H1 (cell line): ENCODE measurements around the gene OR2J2. TPM values are rescaled to one million over a fixed set of nuclear protein-coding genes. Genes with fewer than 3 reads are reported as not detected.
"Not testable (repeated sequence)": the region's sequence is repeated elsewhere in the genome, so short reads cannot be mapped to it uniquely, and the experiment has no call there.

Experiments used
- CTCF ChIA-PET: fragments of 300-600 bp; sonication (Branson Sonifier 250); formaldehyde crosslinking; loops from one replicate; lab custom pipeline; 2021; ENCODE audit not compliant: partially characterized antibody; lab: Charles Lee
- POLR2A ChIA-PET: fragments of 300-600 bp; sonication (Branson Sonifier 250); formaldehyde crosslinking; loops from one replicate; lab custom pipeline; 2021; ENCODE audit warnings: inconsistent platforms; ENCODE audit not compliant: partially characterized antibody; lab: Charles Lee
- DNase-seq, 2 experiments: peaks; one replicate each; pipeline versions ENCODE4 v3.0.0 to v3.0.0-alpha.2; 2010 to 2022; ENCODE audit warnings: low spot score in 2 of 2, low read depth in 1 of 2, mixed read lengths in 1 of 2
- FAIRE-seq: peaks from 2 replicates; lab custom pipeline; 2011; peaks lifted over from hg19 to GRCh38; lab: Jason Lieb, UNC
- H2AFZ ChIP-seq: 2 replicates; pipeline ENCODE4 v1.8.1; 2012; ENCODE audit warnings: low read length, inconsistent platforms
- H2AK5ac ChIP-seq: 2 replicates; pipeline ENCODE4 v1.6.1; 2013; ENCODE audit warnings: low read depth, low read length
- H2BK120ac ChIP-seq: replicated peaks from 2 replicates; pipeline ENCODE3; 2013; ENCODE audit warnings: low read depth, low read length, inconsistent platforms
- H2BK12ac ChIP-seq: 2 replicates; pipeline ENCODE4 v1.6.1; 2013; ENCODE audit warnings: low read depth, low read length
- H2BK15ac ChIP-seq: 2 replicates; pipeline ENCODE4 v1.6.1; 2013; ENCODE audit warnings: low read length
- H2BK20ac ChIP-seq: 2 replicates; pipeline ENCODE4 v1.6.1; 2013; ENCODE audit warnings: low read length
- H2BK5ac ChIP-seq: 2 replicates; pipeline ENCODE4 v1.6.1; 2013; ENCODE audit warnings: low read depth, low read length
- H3K14ac ChIP-seq: 2 replicates; pipeline ENCODE4 v1.6.1; 2013; ENCODE audit warnings: inconsistent platforms; ENCODE audit not compliant: insufficient read length
- H3K18ac ChIP-seq: 2 replicates; pipeline ENCODE4 v1.6.1; 2013; ENCODE audit warnings: low read length; ENCODE audit errors: extremely low read depth
- H3K23ac ChIP-seq: 2 replicates; pipeline ENCODE4 v1.6.1; 2013; ENCODE audit warnings: inconsistent platforms; ENCODE audit not compliant: insufficient read length
- H3K23me2 ChIP-seq: 2 replicates; pipeline ENCODE4 v1.6.1; 2013; ENCODE audit warnings: low read depth, low read length
- H3K27ac ChIP-seq: 2 replicates; pipeline ENCODE4 v1.6.1; 2011; ENCODE audit warnings: low read depth, low read length, inconsistent platforms
- H3K27me3 ChIP-seq, 4 experiments: replicated peaks in 1 of 4; 1 replicate in 1 of 4; 2 replicates in 3 of 4; pipeline versions ENCODE4 v1.6.1 to v1.8.1; 2011 to 2013; ENCODE audit warnings: low read length in 3 of 4, mild to moderate bottlenecking in 3 of 4, inconsistent platforms in 2 of 4, mixed read lengths in 2 of 4, moderate library complexity in 1 of 4; ENCODE audit not compliant: control insufficient read depth in 3 of 4, insufficient read depth in 3 of 4; ENCODE audit errors: extremely low read depth in 1 of 4
- H3K36me3 ChIP-seq, 4 experiments: 2 replicates each; pipeline versions ENCODE4 v1.6.1 to v1.8.1; 2011 to 2013; ENCODE audit warnings: mild to moderate bottlenecking in 4 of 4, low read length in 3 of 4, moderate library complexity in 2 of 4, control low read depth in 1 of 4, inconsistent platforms in 1 of 4; ENCODE audit not compliant: insufficient read depth in 4 of 4, control insufficient read depth in 2 of 4
- H3K4ac ChIP-seq: replicated peaks from 2 replicates; pipeline ENCODE3; 2013; ENCODE audit warnings: low read length, low read depth, mixed read lengths, inconsistent platforms; ENCODE audit not compliant: insufficient read length
- H3K4me1 ChIP-seq, 4 experiments: replicated peaks in 1 of 4; 1 replicate in 1 of 4; 2 replicates in 3 of 4; pipeline versions ENCODE4 v1.6.1 to v1.8.1; 2011 to 2013; ENCODE audit warnings: low read length in 3 of 4, inconsistent platforms in 2 of 4, mixed read lengths in 1 of 4; ENCODE audit not compliant: insufficient read depth in 4 of 4, control insufficient read depth in 3 of 4
- H3K4me2 ChIP-seq, 2 experiments: 2 replicates each; pipeline versions ENCODE4 v1.6.1 to v1.8.1; 2011 to 2013; ENCODE audit warnings: low read depth in 2 of 2, low read length in 2 of 2, control low read depth in 1 of 2, inconsistent platforms in 1 of 2, mild to moderate bottlenecking in 1 of 2; ENCODE audit not compliant: insufficient read depth in 1 of 2
- H3K4me3 ChIP-seq, 4 experiments: fragments of 200-600, 300-600 bp in 1 of 4; sonication (generic), shearing (Covaris generic), sonication (Bioruptor Twin) in 1 of 4; 2 replicates each; pipeline versions ENCODE4 v1.5.1 to v1.8.1; 2011 to 2016; ENCODE audit warnings: low read length in 4 of 4, low read depth in 3 of 4, control low read depth in 2 of 4, inconsistent platforms in 2 of 4, mild to moderate bottlenecking in 2 of 4, mixed read lengths in 1 of 4, moderate library complexity in 1 of 4; ENCODE audit not compliant: insufficient read depth in 2 of 4; ENCODE audit errors: extremely low read depth in 1 of 4
- H3K56ac ChIP-seq: replicated peaks from 2 replicates; pipeline ENCODE3; 2013; ENCODE audit warnings: low read depth, mild to moderate bottlenecking, mixed read lengths, low read length, inconsistent platforms; ENCODE audit not compliant: insufficient read length
- H3K79me1 ChIP-seq: 2 replicates; pipeline ENCODE4 v1.6.1; 2013; ENCODE audit warnings: low read depth, low read length, control low read depth
- H3K79me2 ChIP-seq, 2 experiments: 2 replicates each; pipeline versions ENCODE4 v1.6.1 to v1.8.1; 2012 to 2013; ENCODE audit warnings: low read length in 2 of 2, mild to moderate bottlenecking in 2 of 2, inconsistent platforms in 1 of 2; ENCODE audit not compliant: insufficient read depth in 2 of 2, control insufficient read depth in 1 of 2
- H3K9ac ChIP-seq, 4 experiments: replicated peaks in 1 of 4; 1 replicate in 1 of 4; 2 replicates in 3 of 4; pipeline versions ENCODE4 v1.6.1 to v1.8.1; 2011 to 2013; ENCODE audit warnings: low read depth in 3 of 4, low read length in 3 of 4, control low read depth in 2 of 4, mild to moderate bottlenecking in 2 of 4, moderate library complexity in 2 of 4, inconsistent platforms in 1 of 4; ENCODE audit errors: extremely low read depth in 1 of 4
- H3K9me3 ChIP-seq, 2 experiments: 2 replicates each; pipeline versions ENCODE4 v1.6.1 to v1.8.1; 2012 to 2013; ENCODE audit warnings: mild to moderate bottlenecking in 2 of 2, moderate library complexity in 2 of 2, control low read depth in 1 of 2, inconsistent platforms in 1 of 2, low read depth in 1 of 2, low read length in 1 of 2, mixed read lengths in 1 of 2; ENCODE audit not compliant: insufficient read depth in 2 of 2
- H4K20me1 ChIP-seq, 2 experiments: replicated peaks in 1 of 2; 2 replicates each; pipeline versions ENCODE3 to v1.8.1; 2011 to 2013; ENCODE audit warnings: inconsistent platforms in 2 of 2, low read length in 2 of 2, mild to moderate bottlenecking in 1 of 2; ENCODE audit not compliant: insufficient read depth in 2 of 2, control insufficient read depth in 1 of 2
- H4K5ac ChIP-seq: 2 replicates; pipeline ENCODE4 v1.6.1; 2013; ENCODE audit warnings: low read length, low read depth, mixed read lengths, inconsistent platforms; ENCODE audit not compliant: insufficient read length
- H4K8ac ChIP-seq: 2 replicates; pipeline ENCODE4 v1.8.0; 2013; ENCODE audit warnings: mild to moderate bottlenecking, moderate library complexity, low read length, inconsistent platforms; ENCODE audit not compliant: insufficient read depth; ENCODE audit errors: extremely low read depth
- H4K91ac ChIP-seq: replicated peaks from 2 replicates; pipeline ENCODE3; 2013; ENCODE audit warnings: low read length, mixed read lengths, inconsistent platforms; ENCODE audit not compliant: insufficient read length
- WGBS, 2 experiments: shearing (Covaris generic) in 1 of 2; methylation state at CpG; one replicate each; pipeline versions ENCODE4 v1.1.6 to v1.1.7; 2013 to 2015; ENCODE audit warnings: low lambda C conversion rate in 2 of 2, mixed read lengths in 2 of 2, inconsistent platforms in 1 of 2, low coverage in 1 of 2, missing lambda C conversion rate in 1 of 2; ENCODE audit not compliant: insufficient replicate concordance in 2 of 2, insufficient coverage in 1 of 2, insufficient read length in 1 of 2; ENCODE audit errors: extremely low coverage in 1 of 2, missing lambda C conversion rate in 1 of 2; 5-methylcytosine and 5-hydroxymethylcytosine counted together
- polyA plus RNA-seq, 7 experiments: library from polyadenylated mRNA; depleted of rRNA in 3 of 7; stranded (reverse) in 5 of 7; unstranded in 2 of 7; fragments of >200 nt in 5 of 7; fragments of 200-250 nt in 2 of 7; gene quantifications; 1 replicate in 5 of 7; 2 replicates in 1 of 7; 4 replicates in 1 of 7; pipeline versions ENCODE4 v1.2.1 to v1.2.3, GENCODE V29; 2011 to 2013; ENCODE audit warnings: missing spikeins in 2 of 7, mixed read lengths in 2 of 7
- total RNA-seq: library from RNA; stranded (reverse); fragmentation: NEBNext Ultra II Directional; extraction: Animal tissue kit (Norgen Biotek cat#: 25700); gene quantifications from 2 replicates; pipeline ENCODE4 v1.2.1, GENCODE V29; 2021

OR2J2 gene
- total and polyA plus RNA-seq, 2 of the 8 experiments (the other 6 are each of a cell fraction or from before 2014, with no cell fraction given): not detected

GRCh38 chr6:29155182-29155581 lies 15.5 kb upstream of the OR2J2 start:
- DNase-seq, H4K5ac ChIP-seq, H4K8ac ChIP-seq, H3K27me3 ChIP-seq, H3K79me1 ChIP-seq, H3K23ac ChIP-seq, H2BK20ac ChIP-seq, H2BK120ac ChIP-seq, H3K4me1 ChIP-seq, POLR2A ChIA-PET, CTCF ChIA-PET, H3K4me3 ChIP-seq, H3K14ac ChIP-seq, H2BK5ac ChIP-seq, H3K79me2 ChIP-seq, H3K9ac ChIP-seq, H3K18ac ChIP-seq, H3K4me2 ChIP-seq, H4K20me1 ChIP-seq, H4K91ac ChIP-seq, H3K27ac ChIP-seq, H2AFZ ChIP-seq, H3K9me3 ChIP-seq, H3K4ac ChIP-seq, H3K36me3 ChIP-seq, H3K23me2 ChIP-seq, H2AK5ac ChIP-seq, H3K56ac ChIP-seq, FAIRE-seq, H2BK15ac ChIP-seq, H2BK12ac ChIP-seq: not testable (repeated sequence)
- 90% methylated on average over 1 of the region's 1 CpG; no CpG with 5 or more reads in 1 of the 2 experiments for WGBS, 2 experiments

- H2BK12ac ChIP-seq, H3K4me3 ChIP-seq, H3K79me1 ChIP-seq, H3K4ac ChIP-seq, H2AFZ ChIP-seq, H2BK120ac ChIP-seq, DNase-seq, H3K18ac ChIP-seq, H4K20me1 ChIP-seq, H3K14ac ChIP-seq, H4K91ac ChIP-seq, H3K56ac ChIP-seq, H3K23ac ChIP-seq, H3K79me2 ChIP-seq, H3K9ac ChIP-seq, H2BK15ac ChIP-seq, CTCF ChIA-PET, H3K27ac ChIP-seq, H3K4me2 ChIP-seq, H4K8ac ChIP-seq, H2AK5ac ChIP-seq, H3K23me2 ChIP-seq, H2BK5ac ChIP-seq, H2BK20ac ChIP-seq, FAIRE-seq, H4K5ac ChIP-seq, H3K36me3 ChIP-seq, H3K27me3 ChIP-seq, H3K9me3 ChIP-seq, H3K4me1 ChIP-seq, POLR2A ChIA-PET: not testable (repeated sequence)
- WGBS, 2 experiments: 70% methylated on average over 1 of the region's 29 CpGs; no CpG with 5 or more reads in 1 of the 2 experiments
These were observed 10.8 kb upstream of the OR2J2 start for GRCh38 chr6:29159922-29160321.
